DND-41 (cell line): ENCODE data around the gene PDE4D.

Source experiments
- ATAC-seq: fragments of 200-7000 bp; cut with Tn5 transposase; 3 replicates; pipeline ENCODE4 v1.9.1; 2021; ENCODE audit warnings: low read depth; ENCODE audit not compliant: insufficient read depth
- DNase-seq: peaks from one replicate; pipeline ENCODE4 v3.0.0-alpha.2; 2020
- H2AFZ ChIP-seq: 2 replicates; pipeline ENCODE4 v1.6.0; 2012; ENCODE audit warnings: low read depth, low read length
- H3K27ac ChIP-seq: 2 replicates; pipeline ENCODE4 v1.5.1; 2012; ENCODE audit warnings: low read length, inconsistent platforms
- H3K27me3 ChIP-seq: fragments of 200-600 bp; sonication (generic); 2 replicates; pipeline ENCODE4 v1.6.0; 2012; ENCODE audit warnings: low read length, mild to moderate bottlenecking, inconsistent platforms; ENCODE audit not compliant: insufficient read depth, poor library complexity
- H3K36me3 ChIP-seq: 2 replicates; pipeline ENCODE4 v1.5.1; 2012; ENCODE audit warnings: low read length, inconsistent platforms; ENCODE audit not compliant: insufficient read depth
- H3K4me1 ChIP-seq: 2 replicates; pipeline ENCODE4 v1.5.1; 2012; ENCODE audit warnings: mild to moderate bottlenecking, low read length; ENCODE audit not compliant: insufficient read depth
- H3K4me2 ChIP-seq: 2 replicates; pipeline ENCODE4 v1.6.0; 2012; ENCODE audit warnings: mild to moderate bottlenecking, moderate library complexity, low read length, inconsistent platforms; ENCODE audit not compliant: insufficient read depth
- H3K4me3 ChIP-seq, 2 experiments: fragments of 200-600 bp in 1 of 2; shearing (Covaris generic) in 1 of 2; 2 replicates each; pipeline ENCODE4 v1.5.1; 2012 to 2016; ENCODE audit warnings: inconsistent platforms in 2 of 2, low read length in 2 of 2, mild to moderate bottlenecking in 2 of 2, low read depth in 1 of 2, moderate library complexity in 1 of 2
- H3K79me2 ChIP-seq: 2 replicates; pipeline ENCODE4 v1.6.0; 2012; ENCODE audit warnings: low read length, inconsistent platforms; ENCODE audit not compliant: insufficient read depth
- H3K9ac ChIP-seq: 2 replicates; pipeline ENCODE4 v1.6.0; 2012; ENCODE audit warnings: low read depth, mild to moderate bottlenecking, inconsistent platforms, low read length, moderate library complexity
- H3K9me3 ChIP-seq: 2 replicates; pipeline ENCODE4 v1.5.1; 2012; ENCODE audit warnings: low read length, moderate library complexity, mild to moderate bottlenecking, inconsistent platforms; ENCODE audit not compliant: insufficient read depth, severe bottlenecking
- H4K20me1 ChIP-seq: 2 replicates; pipeline ENCODE4 v1.6.0; 2012; ENCODE audit warnings: low read length; ENCODE audit not compliant: insufficient read depth
- EZH2 ChIP-seq: IDR thresholded peaks from 3 replicates; pipeline ENCODE4 v1.6.1; 2012; ENCODE audit warnings: borderline replicate concordance, low read depth, mild to moderate bottlenecking, moderate library complexity, low read length, inconsistent platforms; ENCODE audit not compliant: severe bottlenecking
- TF ChIP-seq, protein P1 (sequence below): IDR thresholded peaks from 2 replicates; pipeline ENCODE4 v1.5.1; 2012; ENCODE audit warnings: borderline replicate concordance, low read length, moderate library complexity, mild to moderate bottlenecking; ENCODE audit not compliant: poor library complexity, severe bottlenecking; ENCODE audit errors: extremely low read depth

PDE4D gene

DNA sequence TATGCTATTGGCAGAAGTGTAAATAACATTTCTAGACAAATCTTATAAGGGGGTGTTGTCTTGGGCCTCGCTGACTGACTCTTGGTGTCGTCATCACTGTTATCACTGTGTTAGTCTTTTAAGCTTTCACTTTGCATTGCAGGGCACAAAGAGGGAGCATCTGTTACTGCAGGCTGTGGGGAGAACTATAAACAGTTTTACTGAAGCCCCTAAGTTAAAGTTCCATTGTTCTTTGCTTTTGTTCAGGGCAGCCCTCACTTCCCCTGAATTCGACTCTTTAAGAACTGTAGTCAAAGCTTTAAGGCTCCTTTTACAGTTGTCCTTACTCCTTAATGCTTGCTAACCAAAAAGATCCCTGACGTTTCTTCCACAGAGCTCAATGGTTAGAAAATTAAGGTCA, 705.7 kb downstream of the PDE4D start:
- ATAC-seq (no peak), DNase-seq (no peak)
- no peak overlapping the region for H3K27ac ChIP-seq
- H3K4me1 ChIP-seq = no peaks in the 10 kb centered on the region
- H3K4me3 ChIP-seq = no peak overlapping the region
- H3K9me3 ChIP-seq = no peaks in the 10 kb centered on the region
- no peak overlapping the region for H2AFZ ChIP-seq
- no peaks in the 10 kb centered on the region for H4K20me1 ChIP-seq
- no peaks in the 10 kb centered on the region for H3K36me3 ChIP-seq
- H3K79me2 ChIP-seq = no peaks in the 10 kb centered on the region
- H3K4me2 ChIP-seq = no peak overlapping the region
- no peak overlapping the region for H3K9ac ChIP-seq
- no peaks in the 10 kb centered on the region for H3K27me3 ChIP-seq
- TF ChIP-seq EZH2 = no peak
- TF ChIP-seq, protein P1, sequence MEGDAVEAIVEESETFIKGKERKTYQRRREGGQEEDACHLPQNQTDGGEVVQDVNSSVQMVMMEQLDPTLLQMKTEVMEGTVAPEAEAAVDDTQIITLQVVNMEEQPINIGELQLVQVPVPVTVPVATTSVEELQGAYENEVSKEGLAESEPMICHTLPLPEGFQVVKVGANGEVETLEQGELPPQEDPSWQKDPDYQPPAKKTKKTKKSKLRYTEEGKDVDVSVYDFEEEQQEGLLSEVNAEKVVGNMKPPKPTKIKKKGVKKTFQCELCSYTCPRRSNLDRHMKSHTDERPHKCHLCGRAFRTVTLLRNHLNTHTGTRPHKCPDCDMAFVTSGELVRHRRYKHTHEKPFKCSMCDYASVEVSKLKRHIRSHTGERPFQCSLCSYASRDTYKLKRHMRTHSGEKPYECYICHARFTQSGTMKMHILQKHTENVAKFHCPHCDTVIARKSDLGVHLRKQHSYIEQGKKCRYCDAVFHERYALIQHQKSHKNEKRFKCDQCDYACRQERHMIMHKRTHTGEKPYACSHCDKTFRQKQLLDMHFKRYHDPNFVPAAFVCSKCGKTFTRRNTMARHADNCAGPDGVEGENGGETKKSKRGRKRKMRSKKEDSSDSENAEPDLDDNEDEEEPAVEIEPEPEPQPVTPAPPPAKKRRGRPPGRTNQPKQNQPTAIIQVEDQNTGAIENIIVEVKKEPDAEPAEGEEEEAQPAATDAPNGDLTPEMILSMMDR = no peak

GRCh38 chr5:59186623-59187022, 706.9 kb downstream of the PDE4D start:
- no peaks in the 10 kb centered on the region for H4K20me1 ChIP-seq
- no peak for ATAC-seq
- no peak overlapping the region for H3K4me3 ChIP-seq
- no peak for TF ChIP-seq EZH2
- TF ChIP-seq, protein P1 = no peak
- DNase-seq = no peak
- no peaks in the 10 kb centered on the region for H3K4me1 ChIP-seq
- no peaks in the 10 kb centered on the region for H3K79me2 ChIP-seq
- H3K27me3 ChIP-seq = no peaks in the 10 kb centered on the region
- no peak overlapping the region for H3K4me2 ChIP-seq
- no peaks in the 10 kb centered on the region for H3K36me3 ChIP-seq
- no peaks in the 10 kb centered on the region for H3K9me3 ChIP-seq
- H3K9ac ChIP-seq = no peak overlapping the region
- no peak overlapping the region for H3K27ac ChIP-seq
- H2AFZ ChIP-seq = no peak overlapping the region

- H3K4me1 ChIP-seq = no peaks in the 10 kb centered on the region
- H3K9ac ChIP-seq = no peak overlapping the region
- no peaks in the 10 kb centered on the region for H3K79me2 ChIP-seq
- H3K4me3 ChIP-seq = no peak overlapping the region
- H3K4me2 ChIP-seq = no peak overlapping the region
- TF ChIP-seq, protein P1 = no peak
- no peak for TF ChIP-seq EZH2
- DNase-seq (no peak), ATAC-seq (no peak)
- H3K36me3 ChIP-seq = no peaks in the 10 kb centered on the region
- no peaks in the 10 kb centered on the region for H4K20me1 ChIP-seq
- H2AFZ ChIP-seq = no peak overlapping the region
- no peak overlapping the region for H3K27ac ChIP-seq
- H3K27me3 ChIP-seq = no peaks in the 10 kb centered on the region
- H3K9me3 ChIP-seq = no peaks in the 10 kb centered on the region
Measured at GRCh38 chr5:59185757-59186385, 707.7 kb downstream of the PDE4D start.

DNA sequence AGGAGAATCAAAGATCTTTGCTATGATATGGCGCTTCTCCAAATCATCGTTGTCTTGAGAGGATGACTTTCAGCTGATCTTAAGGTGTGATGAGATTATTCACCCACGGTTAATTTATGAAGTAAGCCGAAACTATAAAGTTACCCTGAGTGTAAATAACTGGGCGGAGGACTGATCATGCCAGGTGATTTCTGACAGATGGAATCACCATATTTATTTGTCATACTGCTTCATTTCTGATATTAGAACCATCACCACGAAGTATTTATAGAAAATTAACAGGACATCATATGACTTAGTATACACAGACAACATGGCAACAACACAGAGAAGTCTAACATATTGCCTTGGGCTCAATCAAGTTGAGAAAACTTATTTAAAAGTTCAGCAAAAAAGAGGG, 708.8 kb downstream of the PDE4D start:
- TF ChIP-seq, protein P1 = no peak
- TF ChIP-seq EZH2 = no peak
- DNase-seq (no peak), ATAC-seq (no peak)
- Histone ChIP-seq H3K4me2 (no peak overlapping the region), H3K27ac (no peak overlapping the region), H4K20me1 (no peaks in the 10 kb centered on the region), H3K36me3 (no peaks in the 10 kb centered on the region), H3K27me3 (no peaks in the 10 kb centered on the region), H3K4me3 (no peak overlapping the region), H3K9me3 (no peaks in the 10 kb centered on the region), H2AFZ (no peak overlapping the region), H3K79me2 (no peaks in the 10 kb centered on the region), H3K9ac (no peak overlapping the region), H3K4me1 (no peaks in the 10 kb centered on the region)
